SU-DHL-6 (cell line): ENCODE results near the gene NEIL3.

Source experiments
- H2AFZ ChIP-seq: fragments of 200-600 bp; sonication (generic); 2 replicates; pipeline ENCODE4 v1.6.1; 2014; ENCODE audit warnings: low read depth, mild to moderate bottlenecking, moderate library complexity, mixed read lengths, antibody characterized with exemption, low read length; ENCODE audit not compliant: severe bottlenecking
- H3F3A ChIP-seq: fragments of 200-600 bp; shearing (Covaris generic); 2 replicates; pipeline ENCODE4 v1.6.0; 2016; ENCODE audit warnings: antibody characterized with exemption, mild to moderate bottlenecking; ENCODE audit not compliant: insufficient read depth
- H3K27ac ChIP-seq: fragments of 200-600 bp; sonication (generic); 2 replicates; pipeline ENCODE4 v1.5.1; 2016; ENCODE audit warnings: low read depth, mild to moderate bottlenecking, low read length, moderate library complexity, mixed read lengths
- H3K27me3 ChIP-seq: fragments of 200-600 bp; sonication (generic), shearing (Covaris generic); 2 replicates; pipeline ENCODE4 v1.6.0; 2014; ENCODE audit warnings: mild to moderate bottlenecking, low read length
- H3K36me3 ChIP-seq: fragments of 200-600 bp; sonication (generic); 2 replicates; pipeline ENCODE4 v1.6.1; 2014; ENCODE audit warnings: mild to moderate bottlenecking, low read length, mixed read lengths
- H3K4me2 ChIP-seq: fragments of 300-600, 200-600 bp; shearing (Covaris generic), sonication (generic); 2 replicates; pipeline ENCODE4 v1.6.0; 2014; ENCODE audit warnings: low read length, low read depth, mild to moderate bottlenecking; ENCODE audit not compliant: poor library complexity, severe bottlenecking
- H3K4me3 ChIP-seq: fragments of 200-600 bp; sonication (generic); 2 replicates; pipeline ENCODE4 v1.5.1; 2014; ENCODE audit warnings: antibody characterized with exemption, low read length, mild to moderate bottlenecking, mixed read lengths; ENCODE audit not compliant: insufficient read depth, poor library complexity, severe bottlenecking
- H3K79me2 ChIP-seq: fragments of 200-600 bp; sonication (generic); 2 replicates; pipeline ENCODE4 v1.6.1; 2014; ENCODE audit warnings: mild to moderate bottlenecking, low read length, moderate library complexity; ENCODE audit not compliant: insufficient read depth
- H3K9ac ChIP-seq: fragments of 200-600 bp; sonication (generic); 2 replicates; pipeline ENCODE4 v1.7.0; 2014; ENCODE audit warnings: mild to moderate bottlenecking, low read length
- H3K9me2 ChIP-seq: fragments of 200-600 bp; sonication (generic); replicated peaks from 2 replicates; pipeline ENCODE4 v1.6.1; 2014; ENCODE audit warnings: low read length; ENCODE audit not compliant: insufficient read depth
- H3K9me3 ChIP-seq: fragments of 200-600 bp; sonication (generic); 2 replicates; pipeline ENCODE4 v1.6.1; 2014; ENCODE audit warnings: low read length, mixed read lengths; ENCODE audit not compliant: insufficient read depth
- H4K20me1 ChIP-seq: fragments of 200-600 bp; sonication (generic); 2 replicates; pipeline ENCODE4 v1.6.1; 2014; ENCODE audit warnings: low read depth, mild to moderate bottlenecking, antibody characterized with exemption, low read length, moderate library complexity, mixed read lengths
- CTCF ChIP-seq: fragments of 200-600 bp; sonication (generic); IDR thresholded peaks from one replicate; pipeline ENCODE4 v1.5.1; 2017; ENCODE audit warnings: antibody characterized with exemption, mild to moderate bottlenecking, low read length, moderate library complexity; ENCODE audit not compliant: insufficient read depth, poor library complexity, severe bottlenecking
- EZH2phosphoT487 ChIP-seq: fragments of 200-600 bp; sonication (generic), shearing (Covaris generic); conservative IDR thresholded peaks from 2 replicates; pipeline ENCODE4 v1.6.1; 2018; ENCODE audit warnings: mild to moderate bottlenecking, antibody characterized with exemption, low read length, moderate library complexity, mixed read lengths

NEIL3 gene

GRCh38 chr4:177309522-177310371 is at the start of gene NEIL3:
TSS of gene NEIL3 (plus strand) at chr4:177309874. CDS start at chr4:177309954, 80 bp downstream.
- TF ChIP-seq CTCF (no peak), EZH2phosphoT487 (no peak)
- Histone ChIP-seq H3K9me3 (no peaks in the 10 kb centered on the region), H3K4me3 (peak within 1 kb of the TSS; percentile 95), H3K9ac (peak within 1 kb of the TSS; percentile 97), H2AFZ (peak within 1 kb of the TSS; percentile 73), H3K79me2 (peaks cover 50% of the 10 kb centered on the region), H3K36me3 (peaks cover 30% of the 10 kb centered on the region), H3F3A (peaks cover 16% of the 10 kb centered on the region), H3K27ac (peak within 1 kb of the TSS; percentile 98), H3K4me2 (peak within 1 kb of the TSS; percentile 99), H4K20me1 (peaks cover 23% of the 10 kb centered on the region; the same call in 1 of the 2 replicates), H3K9me2 (no peaks in the 10 kb centered on the region), H3K27me3 (no peaks in the 10 kb centered on the region)

GRCh38 chr4:177263818-177264217 is 45.9 kb upstream of the NEIL3 start:
- no peaks in the 10 kb centered on the region for H3F3A ChIP-seq
- H3K9ac ChIP-seq, result no peak overlapping the region
- no peak overlapping the region for H3K4me2 ChIP-seq
- no peaks in the 10 kb centered on the region for H3K27me3 ChIP-seq
- no peak overlapping the region for H3K4me3 ChIP-seq
- no peaks in the 10 kb centered on the region for H3K9me2 ChIP-seq
- H3K79me2 ChIP-seq, result no peaks in the 10 kb centered on the region
- no peak overlapping the region for H2AFZ ChIP-seq
- TF ChIP-seq CTCF (no peak), EZH2phosphoT487 (no peak)
- H3K36me3 ChIP-seq, result no peaks in the 10 kb centered on the region
- no peaks in the 10 kb centered on the region for H3K9me3 ChIP-seq
- no peaks in the 10 kb centered on the region for H4K20me1 ChIP-seq
- H3K27ac ChIP-seq, result no peak overlapping the region

- H2AFZ ChIP-seq, result no peak overlapping the region
- no peak overlapping the region for H3K4me3 ChIP-seq
- no peak overlapping the region for H3K9ac ChIP-seq
- H4K20me1 ChIP-seq, result no peaks in the 10 kb centered on the region
- H3F3A ChIP-seq, result no peaks in the 10 kb centered on the region
- H3K9me3 ChIP-seq, result no peaks in the 10 kb centered on the region
- no peak overlapping the region for H3K4me2 ChIP-seq
- H3K79me2 ChIP-seq, result no peaks in the 10 kb centered on the region
- H3K36me3 ChIP-seq, result no peaks in the 10 kb centered on the region
- H3K9me2 ChIP-seq, result no peaks in the 10 kb centered on the region
- no peaks in the 10 kb centered on the region for H3K27me3 ChIP-seq
- TF ChIP-seq CTCF, result no peak
- no peak for TF ChIP-seq EZH2phosphoT487
- H3K27ac ChIP-seq, result no peak overlapping the region
Observed at GRCh38 chr4:177264788-177265422, 44.8 kb upstream of the NEIL3 start.
